Left forelimb (tissue), 1 donor: ENCODE results near the gene POLR1H.

Experiments
- DNase-seq: peaks from one replicate; pipeline ENCODE4 v3.0.0-alpha.2; 2018; ENCODE audit warnings: low spot score

Gene POLR1H

GRCh38 chr6:30062471-30063178, 1.6 kb downstream of the POLR1H start:
- DNase-seq: no peak

DNA sequence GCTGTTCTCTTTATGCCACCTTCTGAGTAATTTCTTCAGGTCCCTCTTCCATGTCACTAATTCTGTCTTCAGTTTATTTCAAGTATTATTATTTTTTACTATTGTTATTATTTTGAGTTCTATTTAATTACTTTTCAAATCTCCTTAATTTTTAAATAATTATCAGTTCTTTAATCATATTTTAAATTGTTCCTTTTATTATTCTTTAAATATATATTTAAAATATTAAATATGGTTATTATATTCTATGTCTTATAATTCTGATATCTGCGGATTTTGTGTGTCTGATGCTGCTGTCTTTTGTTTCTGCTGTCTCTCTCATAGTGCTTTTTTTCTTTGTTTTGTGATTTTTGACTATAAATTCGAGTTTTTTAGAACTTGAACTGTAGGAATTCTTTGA, 2.2 kb downstream of the POLR1H start:
- DNase-seq: no peak

DNA sequence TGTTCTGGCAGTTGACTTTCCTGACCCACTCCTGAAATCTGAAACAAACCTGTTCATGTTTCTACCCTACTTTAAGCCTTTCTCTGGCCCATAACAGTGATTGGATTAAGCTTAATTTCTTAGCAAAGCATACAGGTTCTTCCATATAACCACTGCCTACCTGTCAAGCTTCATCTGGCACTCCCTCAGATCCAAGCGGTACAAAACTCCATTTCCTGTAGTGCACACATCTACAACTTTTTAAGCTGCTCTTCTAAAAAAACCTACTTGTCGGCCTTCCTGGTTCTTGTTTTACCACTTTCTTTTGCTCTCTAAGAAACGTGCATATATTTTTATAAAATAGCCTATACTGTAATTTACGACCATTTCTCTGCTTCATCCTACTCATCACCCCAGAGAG, 5.0 kb downstream of the POLR1H start:
- no peak for DNase-seq

GRCh38 chr6:30066577-30067459, 5.8 kb downstream of the POLR1H start, which contains the start of gene PPP1R11:
TSS of gene PPP1R11 (plus strand) at chr6:30067198. CDS start at chr6:30067411, 213 bp downstream.
- peak; percentile 98 for DNase-seq

GRCh38 chr6:30067460-30068139, 6.5 kb downstream of the POLR1H start:
- DNase-seq: no peak

DNA sequence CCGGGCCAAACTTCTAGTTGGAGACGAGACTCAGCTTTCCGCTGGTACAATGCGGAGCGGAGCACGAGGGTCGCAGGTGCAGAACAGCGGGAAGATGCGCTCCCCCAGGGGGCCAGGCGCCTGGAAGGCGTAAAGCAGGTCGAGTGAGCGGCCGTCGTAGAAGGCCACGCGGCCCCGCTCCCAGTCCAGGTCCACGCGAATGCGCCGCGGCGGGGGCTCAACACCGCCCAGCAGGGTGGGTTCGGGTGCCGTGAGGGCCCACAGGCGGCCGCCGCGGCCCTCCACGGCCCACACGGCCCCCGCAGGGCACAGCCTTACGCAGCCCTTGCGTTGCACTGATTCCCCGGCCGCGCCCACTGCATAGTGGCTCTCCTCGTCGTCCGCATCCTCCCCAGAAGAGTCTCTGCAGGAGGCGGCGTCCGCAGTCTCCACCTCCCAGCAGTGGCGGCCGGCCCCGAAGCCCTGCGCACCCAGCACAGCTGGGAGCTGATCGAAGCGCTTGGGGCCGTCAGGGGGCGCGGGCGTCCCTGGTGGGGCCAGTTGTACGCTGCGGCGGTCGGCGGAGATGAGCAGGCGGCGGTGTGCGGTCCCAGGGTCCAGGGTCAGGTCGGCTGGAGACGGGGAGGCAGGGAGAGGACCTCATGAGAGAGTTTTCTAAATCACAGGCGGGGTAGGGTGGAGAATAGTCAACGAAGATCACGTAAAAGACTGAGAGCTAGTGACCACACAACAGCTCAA, 10.2 kb downstream of the POLR1H start:
- no peak for DNase-seq

DNA sequence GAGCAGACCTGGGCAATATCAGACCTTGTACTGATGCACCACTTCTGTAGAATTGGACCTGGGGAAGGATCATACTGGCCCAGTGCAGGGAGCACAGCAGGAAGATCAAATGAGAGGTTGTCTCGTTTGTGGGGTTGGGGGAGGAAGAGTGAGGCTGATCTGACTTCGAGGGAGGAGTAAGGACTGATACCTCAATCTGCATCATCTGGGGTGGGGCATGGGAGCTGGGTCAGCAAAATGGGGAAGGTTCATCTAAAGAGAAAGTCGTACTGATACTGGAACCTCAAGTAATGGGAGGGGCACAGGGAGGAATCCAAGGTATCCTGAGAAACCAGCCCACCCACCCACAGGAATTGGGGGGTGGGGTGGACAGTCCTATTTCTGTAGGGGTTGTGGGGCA, 10.8 kb downstream of the POLR1H start:
- no peak for DNase-seq

DNA sequence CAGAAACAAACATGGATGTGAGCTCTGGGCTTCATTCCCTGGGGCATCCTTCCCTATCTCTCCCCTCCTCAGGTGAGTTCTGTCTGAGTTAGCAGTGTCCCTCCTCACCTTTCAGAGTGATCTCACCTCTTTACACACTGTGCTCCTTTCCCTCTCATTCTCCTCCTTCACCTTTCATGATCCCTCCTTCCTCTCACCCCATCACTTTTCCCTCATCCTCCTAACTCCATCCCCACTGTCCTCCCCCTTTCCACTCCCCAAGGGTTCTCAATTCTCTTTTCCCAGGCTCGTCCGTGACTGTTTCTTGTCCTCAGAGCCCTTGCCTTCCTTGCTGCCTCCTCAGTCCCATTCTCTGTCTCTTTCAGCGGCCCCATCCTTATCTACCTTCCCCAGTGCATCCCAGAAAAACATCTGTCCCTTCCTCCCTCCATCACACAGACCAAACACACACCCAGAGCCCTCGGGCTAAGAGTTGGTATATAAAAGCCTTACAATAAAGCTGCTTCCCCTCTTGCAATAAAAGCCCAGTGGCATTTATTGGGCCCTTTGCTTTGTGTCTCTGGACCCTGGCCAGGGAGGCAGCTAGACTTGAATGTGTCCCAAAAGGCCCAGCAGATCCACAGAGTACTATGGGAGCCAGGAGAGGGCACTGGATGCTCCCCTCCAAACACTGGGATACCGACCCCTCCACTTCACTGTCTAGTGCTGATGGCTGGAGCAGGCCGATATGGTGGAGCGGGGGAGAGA, 12.6 kb downstream of the POLR1H start:
- no peak for DNase-seq

DNA sequence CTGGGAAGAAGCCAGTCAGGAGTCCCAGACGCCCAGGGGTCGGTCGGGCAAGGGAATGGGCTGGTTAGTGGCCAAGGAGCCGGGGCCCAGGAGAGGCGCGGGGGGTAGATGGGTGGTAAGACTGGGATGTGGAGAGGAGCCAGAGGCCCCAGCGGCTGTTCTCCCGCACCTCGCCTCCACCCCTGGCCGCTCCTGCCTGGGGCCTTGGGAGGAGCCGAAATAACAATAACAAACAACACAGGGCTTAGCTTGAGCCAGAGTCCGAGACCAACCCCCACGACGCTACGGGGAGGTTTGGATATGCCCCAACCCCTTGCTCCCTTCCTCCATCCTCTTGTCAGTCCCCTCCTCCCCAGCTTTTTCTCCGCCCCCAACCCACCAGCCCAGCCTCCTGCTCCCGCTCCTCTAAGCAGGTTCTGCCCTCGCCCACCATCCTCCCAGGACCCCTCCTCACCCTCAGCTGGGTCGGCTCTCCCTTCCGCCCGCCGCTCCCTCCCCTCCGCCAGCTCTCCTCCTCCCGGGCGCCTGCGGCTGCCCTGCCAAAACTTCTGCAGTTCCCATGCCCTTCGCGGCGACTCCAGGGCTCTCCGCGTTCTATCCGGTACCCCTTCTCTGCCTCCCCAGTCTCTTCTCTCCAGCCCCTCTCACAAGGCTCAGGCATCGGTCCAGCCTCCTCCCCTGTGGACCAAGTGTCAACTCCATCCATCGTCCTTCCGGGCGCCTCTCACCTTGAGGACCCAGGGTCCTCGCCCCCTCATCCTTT, 13.4 kb downstream of the POLR1H start:
- DNase-seq: no peak

DNA sequence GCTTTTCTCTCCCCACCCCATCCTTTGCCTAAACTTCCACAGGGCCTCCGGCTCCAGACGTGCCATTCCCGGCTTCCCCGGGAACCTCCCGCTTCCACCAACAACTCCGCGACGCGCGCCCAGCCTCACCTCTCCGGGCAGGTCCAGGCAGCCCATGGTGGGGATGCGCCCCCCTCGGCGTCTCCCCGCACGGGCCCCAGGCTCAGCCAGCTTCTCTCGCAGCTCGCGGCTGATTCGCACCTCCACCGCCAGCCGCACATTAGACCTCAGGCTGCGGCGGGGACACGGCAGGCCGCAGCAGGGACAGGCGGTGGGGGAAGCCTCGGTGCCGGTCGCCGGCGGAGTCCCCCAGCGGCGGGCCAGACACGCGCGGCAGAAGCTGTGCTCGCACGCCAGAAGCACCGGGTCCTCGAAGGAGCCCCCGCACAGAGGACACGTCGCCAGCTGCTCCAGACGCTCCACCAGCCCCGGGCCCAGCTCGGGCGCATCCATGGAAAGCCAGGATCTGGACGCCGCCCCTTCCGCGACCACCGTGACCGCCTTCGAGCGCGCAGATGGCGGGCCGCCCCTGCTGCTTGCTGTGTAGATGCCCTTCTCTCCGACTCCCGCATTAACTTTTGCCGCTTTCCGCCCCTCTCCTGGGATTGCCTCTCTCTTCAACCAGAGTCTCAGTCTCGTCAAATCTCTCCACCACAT, 14.2 kb downstream of the POLR1H start, which contains the start of gene RNF39:
Gene RNF39 (minus strand): TSS at position 676 of the 696 bp plus-strand sequence. CDS start 184 bp downstream, at position 492.
- DNase-seq: no peak

- no peak for DNase-seq
Measured at GRCh38 chr6:30075790-30076732, 15.0 kb downstream of the POLR1H start.

GRCh38 chr6:30077218-30077617, 16.2 kb downstream of the POLR1H start:
- DNase-seq: no peak

GRCh38 chr6:30087876-30088275, 26.8 kb downstream of the POLR1H start:
- no peak for DNase-seq

- DNase-seq: no peak
Measured at GRCh38 chr6:30091577-30092381, 30.7 kb downstream of the POLR1H start.

DNA sequence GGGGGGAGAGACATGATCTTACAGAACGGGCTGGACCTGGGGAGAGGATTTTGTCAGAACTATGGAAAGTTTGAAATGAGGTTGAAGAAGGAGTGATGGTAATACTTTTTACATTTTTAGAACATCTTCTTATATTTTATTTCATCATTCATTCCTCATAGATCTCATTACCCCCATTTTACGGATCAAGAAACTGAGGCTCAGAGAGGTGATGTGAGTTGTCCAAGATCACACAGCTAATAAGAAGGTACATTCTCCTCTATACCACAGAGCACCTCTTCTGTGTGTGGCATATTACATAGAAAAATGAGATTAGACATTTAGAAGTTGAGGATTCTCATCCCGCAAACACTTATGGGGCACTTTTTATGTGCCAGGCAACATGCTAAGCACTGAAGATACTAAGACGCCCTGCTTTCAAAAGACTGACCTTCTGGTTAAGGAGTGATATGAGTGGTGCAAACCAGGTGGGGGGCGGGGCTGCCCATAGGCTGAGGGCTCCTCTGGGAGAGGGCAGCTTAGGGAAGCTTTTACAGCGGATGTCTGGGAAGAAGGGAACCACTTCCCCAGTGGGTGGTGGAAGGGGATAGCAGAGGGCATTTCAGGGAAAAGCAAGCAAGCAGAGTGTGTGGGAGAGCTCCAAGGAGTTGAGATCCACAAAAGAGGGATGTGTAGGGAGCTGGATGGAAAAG, 31.9 kb downstream of the POLR1H start:
- DNase-seq: no peak

- no peak for DNase-seq
Measured at GRCh38 chr6:30093951-30094661, 33.0 kb downstream of the POLR1H start.
